ENCODE measurements around the gene NID1. TPM values are rescaled to one million over a fixed set of nuclear protein-coding genes. Genes with fewer than 3 reads are reported as not detected.

The NID1 gene
- total RNA-seq, 1 experiment from 2014 or later, result 0.32 TPM

- Histone ChIP-seq H3K4me2 (ENCODE audit: low read length) (no peak overlapping the region), H3K36me3 (ENCODE audit: control insufficient read depth in 1 of 2, insufficient read depth in 2 of 2, low read length in 2 of 2) (no peaks in the 10 kb centered on the region), H3K9me3 (ENCODE audit: control insufficient read depth in 1 of 2, insufficient read depth in 1 of 2, low read depth in 1 of 2, low read length in 2 of 2) (no peaks in the 10 kb centered on the region), H3K27me3 (ENCODE audit: insufficient read depth, low read length) (no peaks in the 10 kb centered on the region), H3K9me2 (ENCODE audit: insufficient read depth) (no peaks in the 10 kb centered on the region), H3K27ac (ENCODE audit: low read depth, low read length) (no peak overlapping the region), H2AFZ (ENCODE audit: low read depth, low read length, poor library complexity, severe bottlenecking) (no peak overlapping the region), H3K4me1 (ENCODE audit: control insufficient read depth in 1 of 2, insufficient read depth in 2 of 2, low read length in 2 of 2) (0 out of 4 replicates have a peak, but pooled peaks cover 0 to 2% of the 10 kb centered on the region in 2 experiments), H3K79me2 (ENCODE audit: insufficient read depth, low read length) (no peaks in the 10 kb centered on the region), H3K4me3 (replicated peaks in 1 of 2; ENCODE audit: low read depth in 1 of 2, low read length in 2 of 2) (no peak overlapping the region), H4K20me1 (ENCODE audit: insufficient read depth) (no peaks in the 10 kb centered on the region), H3K9ac (ENCODE audit: low read length) (no peak overlapping the region)
- TF ChIP-seq MAX (IDR thresholded peaks at IDR 0.05) (no peak), EZH2 (IDR thresholded peaks at IDR 0.05) (no peak), ATF3 (IDR thresholded peaks at IDR 0.05) (no peak), SP1 (IDR thresholded peaks at IDR 0.05; ENCODE audit: low read depth) (no peak), CTCF (IDR thresholded peaks at IDR 0.05 in 2 of 3, conservative IDR thresholded peaks at IDR 0.05 in 1 of 3; ENCODE audit: borderline replicate concordance in 1 of 3, insufficient read depth in 1 of 3, low read depth in 2 of 3, low read length in 2 of 3) (no peak), SRF (IDR thresholded peaks at IDR 0.05; ENCODE audit: low read depth) (no peak), REST (IDR thresholded peaks at IDR 0.05; ENCODE audit: low read depth) (no peak), POLR2AphosphoS5 (IDR thresholded peaks at IDR 0.05; ENCODE audit: low read depth, low read length) (no peak), ZBTB33 (IDR thresholded peaks at IDR 0.05; ENCODE audit: extremely low read depth, insufficient replicate concordance, low read length) (no peak), SIN3A (IDR thresholded peaks at IDR 0.05; ENCODE audit: low read depth) (no peak), JUND (IDR thresholded peaks at IDR 0.05) (no peak), YY1 (IDR thresholded peaks at IDR 0.05; ENCODE audit: extremely low read depth, insufficient replicate concordance, low read depth, low read length) (no peak), ZFX (IDR thresholded peaks at IDR 0.05) (no peak), POLR2A (IDR thresholded peaks at IDR 0.05; ENCODE audit: borderline replicate concordance, extremely low read depth, insufficient read depth, insufficient read length) (no peak), CBX3 (IDR thresholded peaks at IDR 0.05; ENCODE audit: low read depth) (no peak), CEBPB (IDR thresholded peaks at IDR 0.05; ENCODE audit: low read depth) (no peak), RAD21 (IDR thresholded peaks at IDR 0.05; ENCODE audit: low read depth) (no peak)
- ChIA-PET CTCF (no interaction called here), POLR2A (no interaction called here), RAD21 (ENCODE audit: low non-redundant PET in 1 of 2, low total read pairs in 2 of 2, uncharacterized antibody in 2 of 2, unreplicated experiment in 2 of 2) (interaction anchor here in 1 of 2 experiments (0.7 kb wide), 1 partner anchor 500 kb away, joined by 3 read pairs; no protein-coding TSS in a partner anchor)
- no TSS peak for BruUV-seq (replicated peaks)
- no peak for DNase-seq (ENCODE audit: low read depth, low spot score)
- intact Hi-C loops (cut with micrococcal nuclease), result no loop called here
- ATAC-seq, result no peak
These were observed 24.3 kb upstream of the NID1 start for GRCh38 chr1:236089046-236089773.

Data from HCT116 (cell line).